GM12878 (cell line): ENCODE measurements around the gene RNF220. TPM values are rescaled to one million over a fixed set of nuclear protein-coding genes. Genes with fewer than 3 reads are reported as not detected.

Experiments
- ATAC-seq: fragments of 200-7000 bp; cut with Tn5 transposase; 3 replicates; pipeline ENCODE4 v1.9.1; 2020; ENCODE audit warnings: mild to moderate bottlenecking, moderate library complexity
- BruUV-seq: library from RNA; stranded (reverse); fragments of 400-500 nt; replicated peaks from 2 replicates; lab custom pipeline; 2021; lab: Mats Ljungman, UMichigan
- CTCF ChIA-PET: fragments of 300-600 bp; sonication (Branson Sonifier 250); formaldehyde crosslinking; extraction: SDS; loops from one replicate; lab custom pipeline; 2021; ENCODE audit warnings: inconsistent platforms; lab: Yijun Ruan, JAX
- POLR2A ChIA-PET: fragments of 350-600 bp; formaldehyde crosslinking; extraction: SDS; loops from one replicate; lab custom pipeline; 2021; ENCODE audit warnings: inconsistent platforms; lab: Charles Lee
- RAD21 ChIA-PET: fragments of 300-600 bp; sonication (Branson Sonifier 250); formaldehyde crosslinking; loops from one replicate; lab custom pipeline; 2023; ENCODE audit warnings: antibody characterized with exemption; ENCODE audit not compliant: unreplicated experiment; lab: Charles Lee
- SMC1A ChIA-PET: fragments of 300-600 bp; sonication (Branson Sonifier 250); formaldehyde crosslinking; loops from one replicate; lab custom pipeline; 2023; ENCODE audit not compliant: unreplicated experiment, uncharacterized antibody; lab: Charles Lee
- DNase-seq: peaks from one replicate; pipeline ENCODE4 v3.0.0-alpha.2; 2011; ENCODE audit warnings: low read depth, low spot score
- FAIRE-seq: peaks from 3 replicates; lab custom pipeline; 2011; peaks lifted over from hg19 to GRCh38; lab: Jason Lieb, UNC
- H2AFZ ChIP-seq: 2 replicates; pipeline ENCODE4 v1.6.0; 2011; ENCODE audit warnings: low read depth, low read length, control low read depth; ENCODE audit not compliant: control insufficient read depth
- H3K27ac ChIP-seq: 2 replicates; pipeline ENCODE4 v1.5.1; 2011; ENCODE audit warnings: control low read depth; ENCODE audit not compliant: control insufficient read depth, insufficient read depth
- H3K27me3 ChIP-seq, 2 experiments: replicated peaks in 1 of 2; 2 replicates each; pipeline versions ENCODE4 v1.6.0 to v1.6.1; 2011; ENCODE audit warnings: low read length in 1 of 2; ENCODE audit not compliant: control insufficient read depth in 2 of 2, insufficient read depth in 2 of 2
- H3K36me3 ChIP-seq, 2 experiments: 2 replicates each; pipeline ENCODE4 v1.5.1; 2011; ENCODE audit warnings: low read length in 1 of 2; ENCODE audit not compliant: control insufficient read depth in 2 of 2, insufficient read depth in 2 of 2
- H3K4me1 ChIP-seq: 2 replicates; pipeline ENCODE4 v1.6.1; 2011; ENCODE audit warnings: mild to moderate bottlenecking, low read length, moderate library complexity, mixed read lengths; ENCODE audit not compliant: control insufficient read depth, insufficient read depth
- H3K4me2 ChIP-seq: 2 replicates; pipeline ENCODE4 v1.6.0; 2011; ENCODE audit warnings: control low read depth; ENCODE audit not compliant: control insufficient read depth, insufficient read depth
- H3K4me3 ChIP-seq: fragments of 200-600 bp; sonication (generic); 2 replicates; pipeline ENCODE4 v1.5.1; 2016
- H3K79me2 ChIP-seq: 2 replicates; pipeline ENCODE4 v1.6.0; 2011; ENCODE audit warnings: low read length; ENCODE audit not compliant: control insufficient read depth, insufficient read depth
- H3K9ac ChIP-seq: 2 replicates; pipeline ENCODE4 v1.8.0; 2011; ENCODE audit warnings: low read length, control low read depth, mixed read lengths; ENCODE audit not compliant: control insufficient read depth, insufficient read depth
- H3K9me3 ChIP-seq: replicated peaks from 3 replicates; pipeline ENCODE4 v1.5.1; 2011; ENCODE audit warnings: mild to moderate bottlenecking, low read length; ENCODE audit not compliant: control insufficient read depth, insufficient read depth
- H4K20me1 ChIP-seq: 2 replicates; pipeline ENCODE4 v1.6.0; 2011; ENCODE audit not compliant: control insufficient read depth, insufficient read depth
- GABPA ChIP-seq: IDR thresholded peaks from 2 replicates; pipeline ENCODE4 v1.6.1; 2014; ENCODE audit warnings: antibody characterized with exemption, low read depth, mild to moderate bottlenecking, inconsistent platforms
- IRF3 ChIP-seq: fragments of 450-650 bp; IDR thresholded peaks from 2 replicates; pipeline ENCODE4 v1.6.1; 2014; ENCODE audit warnings: mild to moderate bottlenecking
- NR2C2 ChIP-seq: IDR thresholded peaks from 2 replicates; pipeline ENCODE4 v1.6.1; 2011; ENCODE audit warnings: borderline replicate concordance, low read depth; ENCODE audit not compliant: control insufficient read depth, insufficient read length
- POLR2A ChIP-seq: IDR thresholded peaks from 2 replicates; pipeline ENCODE4 v1.6.1; 2011; ENCODE audit warnings: low read depth, mild to moderate bottlenecking, low read length
- POLR2AphosphoS5 ChIP-seq: IDR thresholded peaks from 2 replicates; pipeline ENCODE4 v1.6.1; 2011; ENCODE audit warnings: mild to moderate bottlenecking, low read length, inconsistent platforms
- SMARCA5 ChIP-seq: fragments of 450-650 bp; IDR thresholded peaks from 2 replicates; pipeline ENCODE4 v1.6.1; 2017; ENCODE audit warnings: mild to moderate bottlenecking
- SP1 ChIP-seq: IDR thresholded peaks from one replicate; pipeline ENCODE4 v1.6.1; 2011; ENCODE audit warnings: low read depth, low read length
- STAT1 ChIP-seq: fragments of 450-650 bp; conservative IDR thresholded peaks from 2 replicates; pipeline ENCODE4 v1.6.1; 2014; ENCODE audit warnings: antibody characterized with exemption, mild to moderate bottlenecking
- TBL1XR1 ChIP-seq: IDR thresholded peaks from 2 replicates; pipeline ENCODE4 v1.6.1; 2012; ENCODE audit warnings: low read depth, low read length, improper control_type of control experiment
- ZBED1 ChIP-seq: IDR thresholded peaks from 2 replicates; pipeline ENCODE4 v1.6.1; 2016; ENCODE audit warnings: borderline replicate concordance
- WGBS: methylation state at CpG from one replicate; pipeline ENCODE4 v1.1.6; 2016; ENCODE audit warnings: low lambda C conversion rate; ENCODE audit not compliant: insufficient replicate concordance, insufficient coverage; ENCODE audit errors: missing lambda C conversion rate; 5-methylcytosine and 5-hydroxymethylcytosine counted together
- in situ Hi-C: fragments of 300-500 bp; cut with MboI; formaldehyde crosslinking; loops from 9 replicates; pipeline ENCODE4 v1.14.3; 2018; ENCODE audit warnings: mixed read lengths
- intact Hi-C: fragments of 100-400 bp; cut with micrococcal nuclease; formaldehyde crosslinking; loops from one replicate; pipeline ENCODE4 v1.14.2; 2022; ENCODE audit not compliant: unreplicated experiment
- polyA plus RNA-seq, 11 experiments: library from polyadenylated mRNA; depleted of rRNA in 4 of 11; unstranded in 6 of 11; stranded (reverse) in 5 of 11; fragments of >200 nt; fragmentation: Nextera tagmentation in 4 of 11; fragmentation: Illumina TruSeq in 1 of 11; extraction: Ambion mirVana in 4 of 11; extraction: Trizol in 1 of 11; gene quantifications; 1 replicate in 1 of 11; 2 replicates in 10 of 11; pipeline versions ENCODE4 v1.2.1 to v1.2.3, GENCODE V29; 2011 to 2016; ENCODE audit warnings: inconsistent platforms in 2 of 11, missing spikeins in 2 of 11, low read depth in 1 of 11
- total RNA-seq, 4 experiments: library from RNA; depleted of rRNA in 3 of 4; stranded (reverse); fragments of >200 nt in 3 of 4; fragmentation: Illumina TruSeq in 1 of 4; extraction: Trizol in 1 of 4; gene quantifications; 2 replicates each; pipeline versions ENCODE4 v1.2.1 to v1.2.3, GENCODE V29; 2013 to 2021
- TF ChIP-seq, protein P1 (sequence below): IDR thresholded peaks from 2 replicates; pipeline ENCODE4 v1.6.1; 2011; ENCODE audit warnings: borderline replicate concordance, low read depth, mild to moderate bottlenecking, moderate library complexity, mixed read lengths, low read length; ENCODE audit not compliant: insufficient read depth; ENCODE audit errors: extremely low read length
- TF ChIP-seq, protein P2 (sequence below): IDR thresholded peaks from 2 replicates; pipeline ENCODE4 v1.6.1; 2011; ENCODE audit warnings: mild to moderate bottlenecking, low read depth, low read length, moderate library complexity; ENCODE audit not compliant: insufficient replicate concordance

Gene RNF220
- total and polyA plus RNA-seq, 10 of the 15 experiments (the other 5 are each of a cell fraction or from before 2014, with no cell fraction given): 4.6 to 84.1 (median 53.7) TPM

GRCh38 chr1:44454704-44455103 lies 49.6 kb downstream of the RNF220 start:
- in situ Hi-C loops: no loop called here

GRCh38 chr1:44460107-44460882 lies 55.2 kb downstream of the RNF220 start:
- Histone ChIP-seq H3K9ac (no peak overlapping the region), H2AFZ (no peak overlapping the region), H3K79me2 (no peaks in the 10 kb centered on the region), H3K27ac (no peak overlapping the region), H4K20me1 (no peaks in the 10 kb centered on the region), H3K36me3 (no peaks in the 10 kb centered on the region), H3K4me1 (no peaks in the 10 kb centered on the region), H3K27me3 (peaks cover 0 to 3% of the 10 kb centered on the region in 2 experiments; a peak in 3 of 4 replicates), H3K4me3 (no peak overlapping the region), H3K4me2 (no peak overlapping the region), H3K9me3 (no peaks in the 10 kb centered on the region)
- BruUV-seq: no TSS peak
- in situ Hi-C loops: no loop called here
- DNase-seq (no peak), ATAC-seq (no peak), FAIRE-seq (no peak)
- ChIA-PET SMC1A (no interaction called here), CTCF (no interaction called here), POLR2A (no interaction called here), RAD21 (no interaction called here)
- no peak for TF ChIP-seq SMARCA5
- TF ChIP-seq ZBED1: no peak
- no peak for TF ChIP-seq POLR2A
- TF ChIP-seq, protein P1, sequence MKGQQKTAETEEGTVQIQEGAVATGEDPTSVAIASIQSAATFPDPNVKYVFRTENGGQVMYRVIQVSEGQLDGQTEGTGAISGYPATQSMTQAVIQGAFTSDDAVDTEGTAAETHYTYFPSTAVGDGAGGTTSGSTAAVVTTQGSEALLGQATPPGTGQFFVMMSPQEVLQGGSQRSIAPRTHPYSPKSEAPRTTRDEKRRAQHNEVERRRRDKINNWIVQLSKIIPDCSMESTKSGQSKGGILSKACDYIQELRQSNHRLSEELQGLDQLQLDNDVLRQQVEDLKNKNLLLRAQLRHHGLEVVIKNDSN: no peak
- TF ChIP-seq POLR2AphosphoS5: no peak
- no peak for TF ChIP-seq SP1
- TF ChIP-seq NR2C2: no peak
- TF ChIP-seq IRF3: no peak
- TF ChIP-seq, protein P2, sequence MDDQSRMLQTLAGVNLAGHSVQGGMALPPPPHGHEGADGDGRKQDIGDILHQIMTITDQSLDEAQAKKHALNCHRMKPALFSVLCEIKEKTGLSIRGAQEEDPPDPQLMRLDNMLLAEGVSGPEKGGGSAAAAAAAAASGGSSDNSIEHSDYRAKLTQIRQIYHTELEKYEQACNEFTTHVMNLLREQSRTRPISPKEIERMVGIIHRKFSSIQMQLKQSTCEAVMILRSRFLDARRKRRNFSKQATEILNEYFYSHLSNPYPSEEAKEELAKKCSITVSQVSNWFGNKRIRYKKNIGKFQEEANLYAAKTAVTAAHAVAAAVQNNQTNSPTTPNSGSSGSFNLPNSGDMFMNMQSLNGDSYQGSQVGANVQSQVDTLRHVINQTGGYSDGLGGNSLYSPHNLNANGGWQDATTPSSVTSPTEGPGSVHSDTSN: no peak
- no peak for TF ChIP-seq TBL1XR1
- no peak for TF ChIP-seq STAT1
- 17% methylated on average over 12 of the region's 12 CpGs for WGBS
- intact Hi-C loops: no loop called here

More at GRCh38 chr1:44454704-44455103, 49.6 kb downstream of the RNF220 start:
- TF ChIP-seq GABPA: no peak
- POLR2A ChIA-PET: no interaction called here
- peaks cover 0 to 3% of the 10 kb centered on the region in 2 experiments; a peak in 2 of 4 replicates for H3K27me3 ChIP-seq
- H3K36me3 ChIP-seq: no peaks in the 10 kb centered on the region
- no peaks in the 10 kb centered on the region for H3K4me1 ChIP-seq
- WGBS: 90% methylated on average over 3 of the region's 3 CpGs
- intact Hi-C loops: no loop called here
- H3K4me3 ChIP-seq: no peak overlapping the region
- CTCF ChIA-PET: no interaction called here
- H3K9ac ChIP-seq: no peak overlapping the region
- no peak for FAIRE-seq
- SMC1A ChIA-PET: no interaction called here
- no peak for ATAC-seq
- no peaks in the 10 kb centered on the region for H4K20me1 ChIP-seq
- H2AFZ ChIP-seq: no peak overlapping the region
- no peak overlapping the region for H3K4me2 ChIP-seq
- RAD21 ChIA-PET: no interaction called here
- H3K9me3 ChIP-seq: no peaks in the 10 kb centered on the region
- no TSS peak for BruUV-seq
- no peaks in the 10 kb centered on the region for H3K79me2 ChIP-seq
- no peak overlapping the region for H3K27ac ChIP-seq
- DNase-seq: no peak
